KMS-11 (cell line): Measurements from ENCODE around the gene TP53AIP1.

ENCODE experiments used
- H2AFZ ChIP-seq: fragments of 200-600 bp; sonication (generic); 2 replicates; pipeline ENCODE4 v1.6.1; 2016; ENCODE audit warnings: antibody characterized with exemption, mixed run types, low read depth
- H3K27ac ChIP-seq: fragments of 200-600 bp; sonication (generic); 2 replicates; pipeline ENCODE4 v1.6.1; 2016; ENCODE audit warnings: mild to moderate bottlenecking, mixed run types
- H3K27me3 ChIP-seq: fragments of 200-600 bp; sonication (generic); 2 replicates; pipeline ENCODE4 v1.6.1; 2017; ENCODE audit warnings: mild to moderate bottlenecking, low read depth, mixed run types, moderate library complexity; ENCODE audit not compliant: insufficient read depth
- H3K36me3 ChIP-seq: fragments of 200-600 bp; sonication (generic); 2 replicates; pipeline ENCODE4 v1.6.1; 2017; ENCODE audit warnings: mild to moderate bottlenecking, mixed run types; ENCODE audit not compliant: insufficient read depth
- H3K4me1 ChIP-seq: fragments of 200-600 bp; sonication (generic); 2 replicates; pipeline ENCODE4 v1.6.1; 2016; ENCODE audit warnings: mild to moderate bottlenecking, low read depth, mixed run types; ENCODE audit not compliant: poor library complexity, severe bottlenecking
- H3K4me2 ChIP-seq: fragments of 200-600 bp; sonication (generic); 2 replicates; pipeline ENCODE4 v1.7.0; 2016; ENCODE audit warnings: mild to moderate bottlenecking, mixed run types
- H3K4me3 ChIP-seq: fragments of 200-600 bp; sonication (generic); IDR thresholded peaks from 2 replicates; pipeline ENCODE4 v1.6.1; 2017; ENCODE audit warnings: low read depth, low read length, mixed read lengths; ENCODE audit not compliant: insufficient read depth
- H3K79me2 ChIP-seq: fragments of 200-600 bp; sonication (generic); 2 replicates; pipeline ENCODE4 v1.6.1; 2016; ENCODE audit warnings: low read depth, mixed run types; ENCODE audit not compliant: insufficient read depth
- H3K9ac ChIP-seq: fragments of 200-600 bp; sonication (generic); 2 replicates; pipeline ENCODE4 v1.6.1; 2016; ENCODE audit warnings: mild to moderate bottlenecking, mixed run types
- H4K20me1 ChIP-seq: fragments of 200-600 bp; sonication (generic); 2 replicates; pipeline ENCODE4 v1.6.1; 2016; ENCODE audit warnings: mild to moderate bottlenecking, mixed run types; ENCODE audit not compliant: insufficient read depth
- CTCF ChIP-seq: fragments of 200-600 bp; sonication (generic); conservative IDR thresholded peaks from 2 replicates; pipeline ENCODE4 v1.6.1; 2017; ENCODE audit warnings: low read depth, mild to moderate bottlenecking, antibody characterized with exemption, low read length, moderate library complexity, mixed read lengths

Gene TP53AIP1

GRCh38 chr11:128981254-128981653, 38.6 kb upstream of the TP53AIP1 start:
- Histone ChIP-seq H3K79me2 (no peaks in the 10 kb centered on the region), H3K27ac (no peak overlapping the region), H3K9ac (no peak overlapping the region), H3K36me3 (no peaks in the 10 kb centered on the region), H2AFZ (no peak overlapping the region), H3K4me3 (no peak overlapping the region), H3K4me1 (no peaks in the 10 kb centered on the region), H4K20me1 (no peaks in the 10 kb centered on the region), H3K27me3 (no peaks in the 10 kb centered on the region), H3K4me2 (no peak overlapping the region)
- no peak for TF ChIP-seq CTCF

- no peak overlapping the region for H3K4me3 ChIP-seq
- no peaks in the 10 kb centered on the region for H3K79me2 ChIP-seq
- H3K9ac ChIP-seq = no peak overlapping the region
- H3K27ac ChIP-seq = no peak overlapping the region
- no peaks in the 10 kb centered on the region for H3K36me3 ChIP-seq
- H4K20me1 ChIP-seq = no peaks in the 10 kb centered on the region
- H3K4me1 ChIP-seq = no peaks in the 10 kb centered on the region
- no peaks in the 10 kb centered on the region for H3K27me3 ChIP-seq
- TF ChIP-seq CTCF = no peak
- no peak overlapping the region for H3K4me2 ChIP-seq
- H2AFZ ChIP-seq = no peak overlapping the region
Measured at GRCh38 chr11:128970598-128971190, 28.0 kb upstream of the TP53AIP1 start.

- peaks cover 5% of the 10 kb centered on the region for H3K4me1 ChIP-seq
- no peak overlapping the region for H3K9ac ChIP-seq
- H3K27me3 ChIP-seq = no peaks in the 10 kb centered on the region
- H3K4me3 ChIP-seq = no peak overlapping the region
- no peak overlapping the region for H3K27ac ChIP-seq
- H4K20me1 ChIP-seq = no peaks in the 10 kb centered on the region
- no peak overlapping the region for H3K4me2 ChIP-seq
- no peak for TF ChIP-seq CTCF
- no peaks in the 10 kb centered on the region for H3K36me3 ChIP-seq
- no peak overlapping the region for H2AFZ ChIP-seq
- no peaks in the 10 kb centered on the region for H3K79me2 ChIP-seq
Measured at GRCh38 chr11:128968916-128969315, 26.2 kb upstream of the TP53AIP1 start.

GRCh38 chr11:128967578-128967977, 24.9 kb upstream of the TP53AIP1 start:
- no peak for TF ChIP-seq CTCF
- Histone ChIP-seq H2AFZ (no peak overlapping the region), H3K27ac (no peak overlapping the region), H3K4me3 (no peak overlapping the region), H4K20me1 (no peaks in the 10 kb centered on the region), H3K4me2 (no peak overlapping the region), H3K36me3 (no peaks in the 10 kb centered on the region), H3K79me2 (no peaks in the 10 kb centered on the region), H3K9ac (no peak overlapping the region), H3K4me1 (peaks cover 5% of the 10 kb centered on the region), H3K27me3 (no peaks in the 10 kb centered on the region)
